ENCODE measurements around the gene SCO2. TPM values are rescaled to one million over a fixed set of nuclear protein-coding genes. Genes with fewer than 3 reads are reported as not detected.

The SCO2 gene
- total and polyA plus RNA-seq, 2 of the 13 experiments (the other 11 are each of a cell fraction or from before 2014, with no cell fraction given): 0.32 to 3.7 TPM

- TF ChIP-seq SUZ12 (IDR thresholded peaks at IDR 0.05; ENCODE audit: low read depth, low read length): no peak
- no peak for TF ChIP-seq MNT (IDR thresholded peaks at IDR 0.05)
- no peak for TF ChIP-seq FOXP1 (IDR thresholded peaks at IDR 0.05)
- TF ChIP-seq FOXP1 (CRISPR knock-in tag; IDR thresholded peaks at IDR 0.05): no peak
- TF ChIP-seq WIZ (CRISPR knock-in tag; IDR thresholded peaks at IDR 0.05): no peak
- TF ChIP-seq ZGPAT (CRISPR knock-in tag; IDR thresholded peaks at IDR 0.05): no peak
- no peak for TF ChIP-seq ZFP41 (CRISPR knock-in tag; IDR thresholded peaks at IDR 0.05; ENCODE audit: borderline replicate concordance)
- TF ChIP-seq ZNF451 (CRISPR knock-in tag; IDR thresholded peaks at IDR 0.05): 0 out of 2 replicates have a peak, but pooled peaks have one; percentile 39
- no peak for TF ChIP-seq NCOA5 (CRISPR knock-in tag; IDR thresholded peaks at IDR 0.05)
- TF ChIP-seq STAT5B (CRISPR knock-in tag; IDR thresholded peaks at IDR 0.05): 0 out of 2 replicates have a peak, but pooled peaks have one; percentile 31
- no peak for TF ChIP-seq REXO4 (CRISPR knock-in tag; IDR thresholded peaks at IDR 0.05; ENCODE audit: borderline replicate concordance)
- TF ChIP-seq ZSCAN30 (CRISPR knock-in tag; IDR thresholded peaks at IDR 0.05): no peak
- no peak for TF ChIP-seq THAP7 (CRISPR knock-in tag; IDR thresholded peaks at IDR 0.05)
- TF ChIP-seq YY1 (IDR thresholded peaks at IDR 0.05; ENCODE audit: insufficient read depth, insufficient replicate concordance, low read depth, low read length): peak; percentile 86
- no peak for TF ChIP-seq NFE2 (CRISPR knock-in tag; IDR thresholded peaks at IDR 0.05)
- no peak for TF ChIP-seq ZNF276 (CRISPR knock-in tag; IDR thresholded peaks at IDR 0.05; ENCODE audit: low read depth)
- TF ChIP-seq NCOA2 (CRISPR knock-in tag; IDR thresholded peaks at IDR 0.05): peak; percentile 27; the same call in 1 of the 2 replicates
- no peak for TF ChIP-seq KLF12 (CRISPR knock-in tag; IDR thresholded peaks at IDR 0.05; ENCODE audit: borderline replicate concordance)
- no peak for TF ChIP-seq IRX3 (CRISPR knock-in tag; IDR thresholded peaks at IDR 0.05; ENCODE audit: borderline replicate concordance, low read depth)
- no peak for TF ChIP-seq ZNF205 (CRISPR knock-in tag; IDR thresholded peaks at IDR 0.05)
- no peak for TF ChIP-seq DNMT3B (CRISPR knock-in tag; conservative IDR thresholded peaks at IDR 0.05)
- TF ChIP-seq HNRNPLL (IDR thresholded peaks at IDR 0.05; ENCODE audit: low read depth, low read length, poor library complexity, severe bottlenecking): peak; percentile 45
- TF ChIP-seq ZNF446 (CRISPR knock-in tag; IDR thresholded peaks at IDR 0.05): no peak
Measured at GRCh38 chr22:50507421-50507990, 17.9 kb downstream of the SCO2 start, which contains the start of gene LMF2 (continued).

Data from HepG2 (cell line).